NCI-H1092 (cell line): ENCODE data around the gene TMEM248.
"Not testable (repeated sequence)": the region's sequence is repeated elsewhere in the genome, so short reads cannot be mapped to it uniquely, and the experiment has no call there.

Source experiments
- DNase-seq: peaks from one replicate; lab custom pipeline; 2025; lab: John Stamatoyannopoulos, UW

TMEM248 gene

GRCh38 chr7:66950311-66950710 lies 29.3 kb downstream of the TMEM248 start:
- DNase-seq, result no peak

- DNase-seq, result no peak
Observed at GRCh38 chr7:66950763-66951162, 29.7 kb downstream of the TMEM248 start.

GRCh38 chr7:66952343-66953043 lies 31.5 kb downstream of the TMEM248 start:
- no peak for DNase-seq

- no peak for DNase-seq
Observed at GRCh38 chr7:66953044-66953427, 32.0 kb downstream of the TMEM248 start.

- no peak for DNase-seq
Observed at GRCh38 chr7:66957595-66958290, 36.7 kb downstream of the TMEM248 start.

GRCh38 chr7:66958538-66959350 lies 37.7 kb downstream of the TMEM248 start:
- DNase-seq, result no peak

GRCh38 chr7:66960192-66960591 lies 39.2 kb downstream of the TMEM248 start:
- no peak for DNase-seq

- no peak for DNase-seq
Observed at GRCh38 chr7:66961096-66961495, 40.1 kb downstream of the TMEM248 start.

- no peak for DNase-seq
Observed at GRCh38 chr7:66964411-66964810, 43.4 kb downstream of the TMEM248 start.

- DNase-seq, result no peak
Observed at GRCh38 chr7:66967029-66967428, 46.0 kb downstream of the TMEM248 start.

GRCh38 chr7:66969001-66969400 lies 48.0 kb downstream of the TMEM248 start:
- DNase-seq, result not testable (repeated sequence)

GRCh38 chr7:66970310-66970709 lies 49.3 kb downstream of the TMEM248 start:
- DNase-seq, result no peak

- DNase-seq, result no peak
Observed at GRCh38 chr7:66974986-66975590, 54.1 kb downstream of the TMEM248 start.

- DNase-seq, result not testable (repeated sequence)
Observed at GRCh38 chr7:66978312-66978711, 57.3 kb downstream of the TMEM248 start.

- not testable (repeated sequence) for DNase-seq
Observed at GRCh38 chr7:66979013-66979412, 58.0 kb downstream of the TMEM248 start.

- DNase-seq, result not testable (repeated sequence)
Observed at GRCh38 chr7:66980336-66980735, 59.3 kb downstream of the TMEM248 start.

GRCh38 chr7:66989552-66989951 lies 68.5 kb downstream of the TMEM248 start:
- DNase-seq, result not testable (repeated sequence)

- not testable (repeated sequence) for DNase-seq
Observed at GRCh38 chr7:66994051-66994450, 73.0 kb downstream of the TMEM248 start.

- DNase-seq, result not testable (repeated sequence)
Observed at GRCh38 chr7:66994691-66995049, 73.6 kb downstream of the TMEM248 start.

GRCh38 chr7:66995050-66995776 lies 74.2 kb downstream of the TMEM248 start, which contains the start of gene SBDS:
TSS of gene SBDS (minus strand) at chr7:66995586. CDS start at chr7:66995417, 169 bp downstream.
- DNase-seq, result peak; percentile 99

- DNase-seq, result peak; percentile 99
Observed at GRCh38 chr7:66996444-66997191, 75.6 kb downstream of the TMEM248 start, which contains the start of gene TYW1. TSS of gene TYW1 (plus strand) at chr7:66996833. CDS start at chr7:66996979, 146 bp downstream.
